PC-9 (cell line): ENCODE data around the gene KAT7. TPM values are rescaled to one million over a fixed set of nuclear protein-coding genes. Genes with fewer than 3 reads are reported as not detected.

Experiments used
- BruUV-seq: library from RNA; stranded (reverse); fragments of 400-500 nt; replicated peaks from 2 replicates; lab custom pipeline; 2021; lab: Mats Ljungman, UMichigan
- CTCF ChIA-PET: fragments of 300-600 bp; sonication (Branson Sonifier 250); formaldehyde crosslinking; loops from one replicate; lab custom pipeline; 2022; ENCODE audit warnings: antibody characterized with exemption; lab: Charles Lee
- POLR2A ChIA-PET: fragments of 300-600 bp; sonication (Branson Sonifier 250); formaldehyde crosslinking; loops from one replicate; lab custom pipeline; 2022; ENCODE audit warnings: antibody characterized with exemption; ENCODE audit not compliant: unreplicated experiment; lab: Charles Lee
- DNase-seq, 2 experiments: peaks; one replicate each; pipeline versions ENCODE4 v3.0.0 to v3.0.0-alpha.2; 2015 to 2022; ENCODE audit warnings: mixed read lengths in 1 of 2
- H2AFZ ChIP-seq: fragments of 200-600 bp; sonication (generic); 2 replicates; pipeline ENCODE4 v1.8.1; 2017; ENCODE audit warnings: antibody characterized with exemption
- H3F3A ChIP-seq: fragments of 200-600 bp; sonication (generic); 2 replicates; pipeline ENCODE4 v1.8.1; 2017; ENCODE audit warnings: antibody characterized with exemption, mild to moderate bottlenecking, low read depth; ENCODE audit not compliant: insufficient read depth
- H3K27ac ChIP-seq: fragments of 200-600 bp; sonication (generic); 2 replicates; pipeline ENCODE4 v1.6.1; 2016; ENCODE audit warnings: mixed run types
- H3K27me3 ChIP-seq: fragments of 200-600 bp; sonication (generic); 2 replicates; pipeline ENCODE4 v1.6.1; 2016; ENCODE audit warnings: low read depth, mixed run types; ENCODE audit not compliant: insufficient read depth
- H3K36me3 ChIP-seq: fragments of 200-600 bp; sonication (generic); 2 replicates; pipeline ENCODE4 v1.6.1; 2016; ENCODE audit warnings: low read depth, mixed run types
- H3K4me1 ChIP-seq: fragments of 200-600 bp; sonication (generic); replicated peaks from 2 replicates; pipeline ENCODE4 v1.6.1; 2016; ENCODE audit warnings: mixed run types; ENCODE audit not compliant: insufficient read depth
- H3K4me2 ChIP-seq: fragments of 200-600 bp; sonication (generic); 2 replicates; pipeline ENCODE4 v1.6.1; 2017; ENCODE audit warnings: mixed run types
- H3K4me3 ChIP-seq: fragments of 200-600 bp; sonication (generic); 2 replicates; pipeline ENCODE4 v1.6.1; 2016; ENCODE audit warnings: mixed run types
- H3K79me2 ChIP-seq: fragments of 200-600 bp; sonication (generic); 2 replicates; pipeline ENCODE4 v1.6.1; 2017; ENCODE audit warnings: low read depth, mixed run types
- H3K9me2 ChIP-seq: fragments of 200-600 bp; sonication (generic); 2 replicates; pipeline ENCODE4 v1.8.1; 2017; ENCODE audit warnings: mild to moderate bottlenecking; ENCODE audit not compliant: insufficient read depth
- H3K9me3 ChIP-seq: fragments of 200-600 bp; sonication (generic); 2 replicates; pipeline ENCODE4 v1.8.1; 2016; ENCODE audit warnings: low read depth; ENCODE audit not compliant: insufficient read depth
- H4K20me1 ChIP-seq: fragments of 200-600 bp; sonication (generic); 2 replicates; pipeline ENCODE4 v1.8.1; 2017; ENCODE audit not compliant: insufficient read depth
- CTCF ChIP-seq: fragments of 200-600 bp; sonication (generic); conservative IDR thresholded peaks from 2 replicates; pipeline ENCODE4 v1.6.1; 2017; ENCODE audit warnings: mixed run types, antibody characterized with exemption, mild to moderate bottlenecking, moderate library complexity
- EZH2 ChIP-seq: fragments of 200-600 bp; sonication (generic); IDR thresholded peaks from 2 replicates; pipeline ENCODE4 v1.8.0; 2017; ENCODE audit warnings: antibody characterized with exemption, low read depth
- intact Hi-C: fragments of 100-400 bp; cut with micrococcal nuclease; formaldehyde crosslinking; loops from one replicate; pipeline ENCODE4 v1.10.0; 2022; ENCODE audit not compliant: unreplicated experiment
- total RNA-seq: library from RNA; stranded (reverse); gene quantifications from 2 replicates; pipeline ENCODE4 v1.2.3, GENCODE V29; 2021

Gene KAT7
- total RNA-seq, 1 experiment from 2014 or later, result 57.0 TPM

GRCh38 chr17:49832840-49833599 is 44.5 kb downstream of the KAT7 start:
- Histone ChIP-seq H3K4me1 (peaks cover 5% of the 10 kb centered on the region), H3K36me3 (peaks cover 28% of the 10 kb centered on the region; the same call in 1 of the 2 replicates), H3K4me2 (no peak overlapping the region), H2AFZ (no peak overlapping the region), H3F3A (peaks cover 14% of the 10 kb centered on the region; the same call in 1 of the 2 replicates), H3K27me3 (no peaks in the 10 kb centered on the region), H4K20me1 (0 out of 2 replicates have a peak, but pooled peaks cover 4% of the 10 kb centered on the region), H3K9me3 (no peaks in the 10 kb centered on the region), H3K27ac (no peak overlapping the region), H3K4me3 (no peak overlapping the region), H3K9me2 (no peaks in the 10 kb centered on the region; the same call in 1 of the 2 replicates), H3K79me2 (no peaks in the 10 kb centered on the region)
- intact Hi-C loops, result no loop called here
- CTCF ChIA-PET, result no interaction called here
- no TSS peak for BruUV-seq
- DNase-seq, result no peak
- TF ChIP-seq CTCF (no peak), EZH2 (no peak)
- POLR2A ChIA-PET, result no interaction called here

GRCh38 chr17:49834118-49834743 is 45.8 kb downstream of the KAT7 start:
- Histone ChIP-seq H3K4me1 (peaks cover 5% of the 10 kb centered on the region), H2AFZ (no peak overlapping the region), H3F3A (peaks cover 14% of the 10 kb centered on the region; the same call in 1 of the 2 replicates), H3K9me2 (no peaks in the 10 kb centered on the region; the same call in 1 of the 2 replicates), H3K36me3 (peaks cover 28% of the 10 kb centered on the region; the same call in 1 of the 2 replicates), H3K27ac (no peak overlapping the region), H3K9me3 (no peaks in the 10 kb centered on the region), H4K20me1 (0 out of 2 replicates have a peak, but pooled peaks cover 4% of the 10 kb centered on the region), H3K79me2 (no peaks in the 10 kb centered on the region), H3K27me3 (no peaks in the 10 kb centered on the region), H3K4me2 (no peak overlapping the region), H3K4me3 (no peak overlapping the region)
- TF ChIP-seq CTCF (no peak), EZH2 (no peak)
- DNase-seq, result no peak
- POLR2A ChIA-PET, result no interaction called here
- CTCF ChIA-PET, result no interaction called here
- intact Hi-C loops, result no loop called here
- no TSS peak for BruUV-seq

GRCh38 chr17:49835472-49835871 is 47.0 kb downstream of the KAT7 start:
- ChIA-PET POLR2A (no interaction called here), CTCF (no interaction called here)
- Histone ChIP-seq H3K4me2 (no peak overlapping the region), H3K36me3 (peaks cover 24% of the 10 kb centered on the region; the same call in 1 of the 2 replicates), H3K79me2 (no peaks in the 10 kb centered on the region), H4K20me1 (0 out of 2 replicates have a peak, but pooled peaks cover 4% of the 10 kb centered on the region), H3F3A (peaks cover 14% of the 10 kb centered on the region; the same call in 1 of the 2 replicates), H3K4me3 (no peak overlapping the region), H3K27me3 (no peaks in the 10 kb centered on the region), H2AFZ (no peak overlapping the region), H3K9me2 (no peaks in the 10 kb centered on the region; the same call in 1 of the 2 replicates), H3K27ac (no peak overlapping the region), H3K9me3 (no peaks in the 10 kb centered on the region), H3K4me1 (peaks cover 2% of the 10 kb centered on the region)
- no peak for DNase-seq
- TF ChIP-seq CTCF (no peak), EZH2 (no peak)
- intact Hi-C loops, result no loop called here
- BruUV-seq, result no TSS peak
